GM18508 (cell line): Measurements from ENCODE around the gene SPATA3.
"Not testable (repeated sequence)": the region's sequence is repeated elsewhere in the genome, so short reads cannot be mapped to it uniquely, and the experiment has no call there.

Experiments
- ATAC-seq: cut with Tn5 transposase; IDR thresholded peaks from one replicate; pipeline ENCODE4 v1.9.1; 2021; ENCODE audit warnings: moderate number of reproducible peaks; ENCODE audit not compliant: insufficient read depth, unreplicated experiment

SPATA3 gene

DNA sequence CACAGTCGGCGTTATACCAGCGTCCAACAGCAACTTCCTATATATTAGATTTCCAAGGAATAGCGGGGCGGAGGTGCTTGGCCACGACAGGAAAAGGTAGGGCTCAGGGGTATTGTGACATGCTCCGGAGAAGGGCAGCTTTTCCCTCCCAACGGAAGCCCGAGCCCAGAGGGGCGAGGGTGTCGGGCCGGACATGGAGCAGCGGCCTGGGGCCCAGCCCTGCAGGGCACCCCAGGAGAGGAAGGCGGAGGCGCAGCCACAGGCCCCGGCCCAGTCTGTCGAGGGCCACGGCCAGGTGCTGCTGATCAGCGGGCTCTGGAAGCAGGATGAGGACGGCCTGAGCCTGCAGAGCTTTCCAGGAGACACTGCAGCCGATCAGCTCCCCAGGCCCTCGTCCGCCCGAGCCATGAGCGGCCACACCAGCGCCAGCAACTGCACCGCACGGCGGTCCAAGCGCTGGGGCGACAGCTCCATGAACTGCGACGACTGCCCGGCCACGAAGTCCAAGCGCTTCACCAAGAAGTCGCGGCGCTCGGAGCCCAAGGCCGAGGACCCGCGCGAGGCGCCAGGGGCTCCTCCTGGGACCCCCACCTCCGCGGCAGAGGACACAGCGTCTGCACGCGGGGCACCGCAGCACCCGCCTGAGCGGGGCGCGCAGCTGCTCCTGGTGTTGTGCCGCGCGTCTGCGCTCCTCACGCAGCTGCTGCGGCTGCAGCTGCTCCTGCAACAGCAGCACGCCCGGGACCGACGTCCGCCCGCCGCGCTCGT lies 5.6 kb upstream of the SPATA3 start:
- ATAC-seq = no peak

DNA sequence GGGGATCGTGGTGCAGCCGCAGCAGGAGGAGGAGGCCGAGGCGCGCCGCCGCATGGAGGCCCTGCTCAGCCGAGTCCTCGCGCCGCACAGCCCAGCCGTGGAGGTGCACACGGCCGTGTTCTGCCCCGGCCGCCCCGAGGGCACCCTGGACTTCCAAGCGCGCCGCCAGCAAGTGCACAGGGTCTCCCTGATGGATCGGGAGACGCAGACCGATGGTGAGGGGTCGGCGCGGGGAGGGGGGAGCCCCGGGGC lies 5.1 kb upstream of the SPATA3 start:
- no peak for ATAC-seq

DNA sequence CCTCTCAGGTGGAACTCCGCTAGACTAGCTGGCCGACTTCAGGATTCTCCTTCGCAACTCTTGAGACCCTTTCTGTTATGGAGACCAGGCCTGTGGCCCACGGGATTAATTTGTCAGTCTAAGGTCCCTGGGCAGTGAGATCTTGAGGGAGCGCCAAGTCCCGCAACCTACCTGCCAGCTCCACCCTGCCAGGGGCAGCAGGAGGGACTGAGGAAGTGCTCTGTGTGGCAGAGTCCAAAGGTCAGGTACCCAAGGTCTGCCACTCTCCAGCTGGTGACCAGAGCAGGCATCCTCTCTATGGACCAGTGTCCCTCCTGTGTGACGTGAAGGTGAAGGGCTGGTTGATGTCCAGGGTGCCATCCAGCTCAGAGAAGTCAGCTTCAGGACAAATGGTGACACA lies 4.3 kb upstream of the SPATA3 start:
- ATAC-seq = no peak

DNA sequence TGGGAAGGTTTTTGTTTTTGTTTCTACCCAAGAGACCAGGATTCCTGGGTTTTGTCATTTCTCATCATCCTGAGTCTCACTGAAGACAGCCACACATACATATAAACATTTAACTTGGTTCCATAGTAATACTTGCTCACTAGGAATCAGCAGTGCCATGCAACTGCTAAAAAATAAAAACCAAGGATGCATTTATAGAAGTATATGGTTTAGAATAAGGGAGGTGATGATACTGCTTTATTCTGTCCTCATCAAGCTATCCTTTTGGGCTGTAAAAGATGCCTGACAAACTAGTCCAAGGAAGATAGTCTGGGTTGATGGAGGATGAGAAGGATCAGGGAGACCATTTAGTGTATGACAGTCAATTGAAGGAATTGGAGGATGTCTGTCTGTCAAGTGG lies 740 bp downstream of the SPATA3 start:
- ATAC-seq = no peak

DNA sequence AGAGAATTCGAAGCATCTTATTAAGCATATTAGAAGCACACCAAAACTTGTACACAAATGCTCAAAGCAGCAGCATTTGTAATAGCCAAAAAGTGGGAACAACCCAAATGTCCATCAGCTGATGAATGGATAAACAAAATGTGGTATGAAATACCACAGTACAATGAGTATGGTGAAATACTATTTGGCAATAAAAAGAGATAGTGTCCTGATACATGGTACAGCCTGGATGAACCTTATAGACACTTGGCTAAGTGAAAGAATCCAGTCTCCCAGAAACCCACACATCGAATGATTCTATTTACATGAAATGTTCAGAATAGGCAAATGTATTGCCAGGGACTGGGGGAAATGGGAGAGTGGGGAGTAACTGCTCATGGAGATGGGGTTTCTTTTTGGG lies 3.0 kb downstream of the SPATA3 start:
- ATAC-seq = no peak

DNA sequence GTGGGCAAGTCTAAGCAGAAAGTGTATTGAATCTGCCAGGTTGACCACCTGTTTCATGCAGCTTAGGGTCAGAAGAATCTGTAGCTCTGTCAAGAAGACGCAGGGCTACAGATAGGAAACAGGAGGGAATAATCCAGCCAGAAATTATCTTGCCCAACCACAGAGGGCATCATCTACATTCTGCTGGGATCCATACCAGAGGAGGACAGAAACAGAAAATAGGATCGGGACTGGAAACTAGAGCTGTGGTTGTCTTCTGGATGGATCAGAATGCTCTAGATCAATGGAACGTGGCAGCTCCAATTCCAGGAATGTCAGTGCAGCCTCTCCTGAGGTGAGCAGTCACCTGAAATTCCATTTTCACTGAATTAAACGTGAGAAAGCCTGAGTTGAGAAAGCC lies 3.6 kb downstream of the SPATA3 start:
- no peak for ATAC-seq

DNA sequence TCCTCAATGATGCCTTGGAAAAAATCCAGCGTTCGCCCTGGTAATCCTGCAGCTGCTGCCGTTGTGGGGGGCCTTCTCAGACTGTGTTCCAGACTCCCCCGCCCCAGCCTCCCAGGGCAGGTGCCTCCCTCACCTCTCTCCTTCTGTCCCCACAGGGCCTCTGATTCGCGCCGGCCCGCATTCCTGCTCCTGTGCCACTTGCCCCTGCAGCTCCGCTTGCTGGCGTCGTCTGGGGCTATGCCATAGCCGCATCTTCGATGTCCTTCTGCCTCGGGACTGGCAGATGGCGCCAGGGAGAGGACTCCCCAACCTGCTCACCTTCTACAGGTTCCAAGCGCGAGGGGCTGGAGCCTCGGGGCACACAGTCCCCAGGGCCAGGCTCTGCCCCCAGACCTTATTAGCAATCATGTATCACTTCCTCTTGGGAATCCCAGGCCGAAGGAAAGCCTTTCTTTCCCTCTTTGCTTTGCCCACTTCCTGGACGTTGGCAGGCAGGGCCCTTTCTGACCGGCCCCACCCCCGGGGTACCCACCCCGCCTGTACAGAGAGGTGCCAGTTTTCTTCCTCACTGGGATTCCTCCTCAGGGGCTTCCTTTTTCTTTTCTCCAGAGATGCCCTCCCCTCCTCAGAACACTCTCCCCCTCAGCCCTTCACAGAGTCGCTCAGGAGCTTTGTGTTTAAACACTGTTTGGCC lies 4.4 kb downstream of the SPATA3 start:
- no peak for ATAC-seq

DNA sequence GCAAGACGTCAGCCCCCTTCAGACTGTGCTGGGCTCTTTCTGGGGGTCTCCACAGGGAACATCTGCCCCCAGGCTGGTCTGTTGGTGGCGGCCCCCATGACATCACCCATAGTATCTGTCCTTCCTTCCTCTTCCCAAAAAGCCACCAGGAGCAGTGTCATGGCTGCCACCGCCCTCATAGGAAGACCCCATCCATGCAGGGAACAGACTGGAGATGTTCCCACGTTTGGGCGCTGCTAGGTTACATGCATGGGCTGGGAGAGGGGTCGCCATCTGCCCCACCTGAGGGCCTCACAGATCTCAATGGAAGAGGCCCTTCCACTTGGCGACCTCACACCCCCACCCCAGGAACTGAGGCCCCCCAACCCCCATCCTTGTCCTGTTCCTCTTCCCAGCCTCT lies 5.1 kb downstream of the SPATA3 start:
- ATAC-seq = no peak

DNA sequence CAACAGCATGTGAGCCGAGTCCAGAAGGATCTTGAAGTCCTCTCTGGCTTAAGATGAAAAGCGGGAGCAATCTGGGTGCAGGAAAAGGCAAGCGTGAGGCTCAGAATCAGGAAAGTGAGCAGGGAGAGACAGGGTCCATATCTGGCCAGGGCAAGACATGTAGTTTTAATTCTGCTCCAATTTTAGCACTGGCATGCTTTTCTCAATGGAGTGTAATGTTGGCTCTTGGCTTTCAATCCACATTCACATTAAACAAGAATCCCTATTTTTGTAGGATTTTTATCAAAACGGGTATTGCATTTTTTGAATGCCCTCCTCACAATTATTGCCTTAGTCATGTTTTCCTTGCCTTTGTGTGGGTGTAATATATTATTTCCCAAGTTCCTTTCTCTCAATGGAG lies 6.0 kb downstream of the SPATA3 start:
- ATAC-seq = no peak

DNA sequence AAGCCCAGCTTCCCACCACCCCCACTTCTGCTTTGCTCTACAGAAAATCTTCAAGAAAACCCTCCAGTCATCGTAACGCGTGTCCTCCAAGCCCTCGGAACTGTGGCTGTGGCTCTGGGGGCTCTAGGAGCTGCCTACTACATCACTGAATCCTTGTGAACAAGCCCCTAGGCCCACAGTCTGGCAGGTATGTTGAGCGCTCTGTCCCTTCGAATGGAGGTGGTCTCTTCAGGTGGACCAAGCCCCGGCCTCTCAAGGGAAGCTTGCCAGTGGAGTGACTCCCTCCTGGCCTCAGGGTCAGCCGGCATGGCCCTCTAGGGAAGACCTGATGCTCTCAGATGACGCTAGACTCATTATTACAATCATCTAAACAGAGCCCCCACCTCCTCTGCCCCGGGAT lies 6.7 kb downstream of the SPATA3 start:
- ATAC-seq = no peak

DNA sequence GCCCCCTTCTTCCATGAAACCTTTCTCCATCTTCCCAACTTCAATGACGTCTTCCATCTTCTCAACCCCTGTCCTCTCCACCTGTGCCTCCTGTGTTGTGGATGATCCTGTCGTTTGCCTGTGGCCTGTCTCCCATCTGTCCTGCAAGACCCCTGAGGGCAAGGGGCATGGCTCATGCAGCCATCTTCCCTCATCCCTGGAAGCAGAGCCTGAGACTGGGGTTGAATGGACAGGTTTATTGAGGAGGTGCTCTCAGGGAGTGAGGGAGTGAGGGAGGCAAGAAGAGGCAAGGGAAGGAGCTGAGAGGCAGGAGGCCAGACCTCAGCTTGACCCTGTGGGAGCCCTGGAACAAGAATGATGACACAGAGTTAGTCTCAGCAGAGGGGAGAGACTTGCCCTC lies 7.3 kb downstream of the SPATA3 start:
- no peak for ATAC-seq

DNA sequence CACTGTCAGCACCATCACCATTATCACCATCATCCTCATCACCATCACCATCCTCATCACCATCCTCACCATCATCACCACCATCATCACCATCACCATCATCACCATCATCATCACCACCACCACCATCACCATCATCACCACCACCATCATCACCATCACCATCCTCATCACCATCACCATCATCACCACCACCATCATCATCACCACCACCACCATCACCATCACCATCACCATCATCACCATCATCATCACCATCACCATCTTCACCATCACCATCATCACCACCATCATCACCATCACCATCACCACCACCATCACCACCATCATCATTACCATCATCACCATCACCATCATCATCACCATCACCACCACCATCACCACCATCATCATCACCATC lies 9.0 kb downstream of the SPATA3 start:
- not testable (repeated sequence) for ATAC-seq

DNA sequence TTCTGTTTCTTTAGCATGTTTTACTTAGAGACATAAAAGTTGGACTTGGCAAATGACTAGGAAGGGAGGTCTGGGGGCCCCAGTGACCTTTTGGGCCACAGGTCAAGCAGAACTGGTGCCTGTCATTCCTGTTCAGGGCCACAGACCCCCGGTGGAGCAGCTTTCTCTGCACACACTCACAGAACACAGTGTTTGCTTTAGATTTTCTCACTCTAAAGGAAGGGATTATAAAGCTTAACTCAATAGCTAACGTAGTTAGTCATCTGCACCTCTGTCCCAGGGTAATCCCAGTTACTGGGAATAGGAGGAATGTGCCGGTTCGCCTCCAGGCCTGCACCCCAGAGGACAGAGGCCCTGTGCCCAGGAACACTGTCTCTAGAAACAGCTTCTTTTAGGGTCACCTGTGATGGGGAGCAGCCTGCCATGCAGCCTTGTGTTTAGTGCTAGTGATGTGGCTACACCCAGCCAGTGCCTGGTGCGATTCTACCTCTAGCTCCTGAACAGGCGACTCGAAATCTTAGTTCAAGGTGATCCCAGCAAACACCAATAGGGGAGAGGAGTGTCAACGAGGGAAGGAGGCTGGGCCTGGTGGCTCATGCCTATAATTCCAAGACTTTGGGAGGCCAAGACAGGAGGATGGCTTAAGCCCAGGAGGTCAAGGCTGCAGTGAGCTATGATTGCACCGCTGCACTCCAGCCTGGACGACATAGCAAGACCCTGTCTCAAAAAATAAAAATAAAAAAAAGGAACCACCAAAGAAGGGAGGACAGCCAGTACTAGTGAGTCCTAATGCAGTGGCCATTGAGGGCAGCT lies 11.6 kb downstream of the SPATA3 start:
- ATAC-seq = no peak

DNA sequence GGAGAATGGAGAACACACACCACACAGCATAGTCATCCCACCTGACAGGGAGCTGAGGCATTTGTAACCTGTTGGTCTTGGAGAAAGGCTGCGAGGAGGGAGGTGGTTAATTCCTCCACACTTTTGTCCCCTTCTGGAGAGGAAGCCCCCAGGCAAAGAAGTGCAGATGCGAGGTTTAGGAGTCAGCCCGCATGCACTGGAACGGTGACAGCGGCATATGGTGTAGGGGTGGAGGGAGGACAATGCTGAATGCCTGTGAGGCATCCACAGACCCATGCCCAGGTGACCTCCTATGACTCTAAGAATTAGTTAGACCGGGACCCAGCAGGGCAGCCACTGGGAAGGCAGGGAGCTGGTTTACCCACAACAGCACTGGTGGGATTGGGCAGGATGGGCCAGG lies 12.2 kb downstream of the SPATA3 start:
- no peak for ATAC-seq

DNA sequence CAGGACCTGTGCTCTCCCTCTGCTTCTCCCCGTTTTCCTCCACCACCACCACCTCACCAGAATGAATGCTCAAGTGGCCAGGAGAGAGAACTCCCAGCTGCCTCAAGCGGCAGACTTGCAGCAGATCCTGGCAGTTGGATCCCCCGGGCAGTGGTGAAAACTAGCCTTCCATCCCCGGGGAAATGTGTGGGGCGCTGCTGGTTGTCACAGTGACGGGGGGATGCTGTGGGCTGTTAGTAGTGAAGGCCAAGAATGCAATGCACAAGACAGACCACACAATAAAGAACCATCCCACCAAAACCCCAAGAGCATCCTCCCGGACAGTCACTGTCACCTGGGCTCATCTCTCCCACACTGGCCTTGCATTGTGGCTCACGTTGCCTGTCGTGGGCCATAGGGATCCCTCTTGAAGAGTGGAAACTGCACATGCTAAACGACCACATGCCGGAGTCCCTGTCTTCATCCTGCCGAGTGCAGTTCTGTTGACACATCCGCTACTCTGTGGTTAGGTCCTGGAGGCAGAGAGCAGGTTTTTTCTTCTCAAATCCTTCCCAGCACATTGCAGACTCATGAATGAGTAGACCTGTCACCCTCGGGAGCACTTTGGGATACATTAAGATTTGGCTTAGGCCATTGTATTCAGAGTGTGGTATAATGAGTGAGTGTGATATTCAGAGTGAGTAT lies 13.5 kb downstream of the SPATA3 start:
- ATAC-seq = no peak

DNA sequence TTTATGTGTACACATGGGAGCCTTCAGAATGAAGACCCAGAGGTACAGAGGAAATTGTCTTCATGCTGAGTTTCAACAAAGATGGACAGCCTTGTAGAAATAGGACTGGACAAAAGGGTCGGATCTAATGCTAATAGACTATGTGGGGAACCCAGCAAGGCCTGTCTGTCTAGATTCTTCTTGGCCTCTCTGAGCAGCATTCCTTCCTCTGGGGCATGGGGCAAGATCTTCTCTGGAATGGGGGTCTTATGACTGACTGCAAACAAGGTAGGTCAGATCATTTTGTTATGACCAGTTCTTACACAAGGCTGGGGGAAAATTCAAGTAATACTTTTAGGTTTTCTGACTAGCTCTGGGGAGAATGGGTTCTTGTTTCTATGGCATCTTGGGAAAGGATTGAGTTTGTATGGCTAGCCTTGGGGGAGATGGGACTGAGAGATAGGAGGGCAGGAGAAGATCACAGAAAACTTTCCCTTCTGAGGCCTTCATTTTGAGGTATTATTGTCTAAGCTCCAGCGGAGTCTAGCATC lies 14.3 kb downstream of the SPATA3 start:
- ATAC-seq = no peak

DNA sequence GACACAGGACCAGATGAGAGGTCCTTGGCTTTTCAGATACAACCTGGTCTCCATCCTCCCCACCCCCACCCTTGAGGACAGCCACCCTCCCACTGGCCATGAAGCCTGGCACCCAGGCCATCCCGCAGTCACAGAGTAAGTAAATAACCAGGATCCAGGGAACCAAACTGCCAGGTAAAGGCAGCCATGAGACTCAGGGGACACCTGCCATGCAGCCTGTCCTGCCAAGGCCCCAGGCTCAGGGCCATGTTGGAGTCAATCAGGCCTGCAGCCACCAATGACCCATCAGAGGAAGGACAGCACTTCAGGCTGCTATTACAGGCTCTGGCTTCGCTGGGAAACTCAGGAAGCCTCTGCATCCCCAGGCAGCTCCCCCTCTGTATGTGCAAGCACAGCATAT lies 15.6 kb downstream of the SPATA3 start:
- no peak for ATAC-seq

DNA sequence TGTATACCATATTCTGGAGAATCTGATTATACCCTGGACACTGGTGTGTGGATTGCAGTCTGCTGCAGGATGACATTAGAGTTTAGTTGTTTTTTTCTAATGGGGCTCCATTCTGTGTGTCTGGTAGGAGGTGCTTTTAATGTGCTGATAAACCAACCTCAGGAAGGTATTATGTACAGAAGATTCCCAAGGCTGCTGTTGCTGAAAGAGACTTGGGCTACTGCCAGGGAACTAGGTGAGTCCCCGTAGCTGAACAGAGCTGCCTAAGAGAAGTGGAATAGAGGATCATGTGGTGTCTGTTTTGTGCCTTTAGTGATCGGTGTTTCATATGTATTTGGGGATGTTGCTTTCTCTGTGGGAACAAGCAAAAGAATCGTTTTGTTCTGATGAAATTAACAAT lies 16.5 kb downstream of the SPATA3 start:
- no peak for ATAC-seq

DNA sequence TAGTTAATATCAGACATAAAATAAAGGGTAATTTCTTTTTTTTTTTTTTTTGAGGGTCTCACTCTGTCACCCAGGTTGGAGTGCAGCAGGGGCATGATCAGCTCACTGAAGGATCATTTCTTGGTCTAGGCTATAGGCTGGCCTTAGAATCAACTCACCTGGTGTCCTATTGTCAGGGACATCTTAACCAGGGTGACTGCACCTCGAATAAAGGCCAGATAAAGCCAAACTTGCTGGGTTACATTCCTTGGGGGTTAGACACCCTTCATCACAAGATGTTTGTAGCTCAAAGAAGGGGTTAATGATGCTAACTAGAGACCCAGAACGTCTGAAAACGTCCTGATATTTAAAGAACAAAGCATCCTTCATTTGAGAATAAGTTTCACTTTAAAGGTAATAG lies 17.9 kb downstream of the SPATA3 start:
- no peak for ATAC-seq

DNA sequence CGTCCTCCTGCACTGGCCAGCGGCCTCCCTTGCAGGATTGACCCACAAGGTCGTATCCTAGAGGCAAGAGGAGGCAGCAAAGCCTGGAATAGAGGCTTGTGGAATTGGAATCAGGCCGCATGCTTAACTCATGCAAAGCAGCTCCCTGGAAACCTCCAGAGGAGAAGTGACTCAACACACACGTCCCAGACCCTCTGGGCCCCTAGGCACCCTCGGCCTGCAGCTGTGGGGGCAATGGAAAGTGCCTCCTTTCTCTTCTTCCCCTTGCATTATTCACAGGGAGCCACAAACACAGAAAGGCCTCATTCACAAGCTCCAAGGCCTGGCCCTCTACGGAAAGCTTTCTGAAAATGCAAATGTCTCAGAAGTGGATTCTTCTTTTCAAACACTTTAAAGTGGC lies 19.6 kb downstream of the SPATA3 start:
- ATAC-seq = no peak

DNA sequence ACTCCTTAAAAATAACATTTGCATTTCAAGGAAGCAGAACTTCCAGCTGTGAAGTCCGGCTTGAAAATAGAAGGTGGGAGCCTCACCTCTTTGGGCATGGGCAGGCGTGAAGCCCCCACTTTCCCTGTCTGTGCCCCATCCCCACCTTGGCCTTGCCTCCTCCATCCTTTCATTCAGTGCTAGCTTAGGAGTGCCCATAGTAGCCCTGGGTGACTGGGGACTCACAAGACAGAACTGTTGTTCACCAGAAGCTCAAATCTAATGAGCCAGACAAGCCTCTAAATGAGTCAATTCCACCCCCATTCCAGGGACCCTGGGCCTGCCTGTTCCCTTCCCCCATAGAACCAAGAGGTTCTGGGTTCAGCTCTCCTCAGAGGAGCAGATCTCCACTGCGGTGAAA lies 20.0 kb downstream of the SPATA3 start:
- ATAC-seq = no peak
